Measurements from ENCODE around the gene TRPT1.

TRPT1 gene

DNA sequence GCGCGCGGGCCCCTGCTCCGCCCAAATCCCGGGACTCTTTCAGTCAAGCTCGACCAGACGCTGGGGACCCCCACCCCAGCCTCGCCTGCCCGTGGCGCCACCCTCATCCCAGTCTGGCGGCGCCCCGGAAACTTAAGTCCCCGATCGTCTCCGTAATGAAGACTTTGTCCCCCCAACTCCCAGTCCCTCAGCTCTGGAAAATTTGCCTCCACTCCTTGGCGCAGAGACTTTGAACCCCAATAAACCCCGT lies 25.7 kb upstream of the TRPT1 start:
- peak overlapping the region; percentile 35; the same call in 1 of the 2 replicates for H3K9ac ChIP-seq
- TF ChIP-seq, protein P1, sequence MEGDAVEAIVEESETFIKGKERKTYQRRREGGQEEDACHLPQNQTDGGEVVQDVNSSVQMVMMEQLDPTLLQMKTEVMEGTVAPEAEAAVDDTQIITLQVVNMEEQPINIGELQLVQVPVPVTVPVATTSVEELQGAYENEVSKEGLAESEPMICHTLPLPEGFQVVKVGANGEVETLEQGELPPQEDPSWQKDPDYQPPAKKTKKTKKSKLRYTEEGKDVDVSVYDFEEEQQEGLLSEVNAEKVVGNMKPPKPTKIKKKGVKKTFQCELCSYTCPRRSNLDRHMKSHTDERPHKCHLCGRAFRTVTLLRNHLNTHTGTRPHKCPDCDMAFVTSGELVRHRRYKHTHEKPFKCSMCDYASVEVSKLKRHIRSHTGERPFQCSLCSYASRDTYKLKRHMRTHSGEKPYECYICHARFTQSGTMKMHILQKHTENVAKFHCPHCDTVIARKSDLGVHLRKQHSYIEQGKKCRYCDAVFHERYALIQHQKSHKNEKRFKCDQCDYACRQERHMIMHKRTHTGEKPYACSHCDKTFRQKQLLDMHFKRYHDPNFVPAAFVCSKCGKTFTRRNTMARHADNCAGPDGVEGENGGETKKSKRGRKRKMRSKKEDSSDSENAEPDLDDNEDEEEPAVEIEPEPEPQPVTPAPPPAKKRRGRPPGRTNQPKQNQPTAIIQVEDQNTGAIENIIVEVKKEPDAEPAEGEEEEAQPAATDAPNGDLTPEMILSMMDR (conservative IDR thresholded peaks at IDR 0.05; ENCODE audit: low read depth, low read length), result no peak
- no peaks in the 10 kb centered on the region for H3K79me2 ChIP-seq (ENCODE audit: insufficient read depth, low read depth)
- H4K20me1 ChIP-seq (ENCODE audit: insufficient read depth), result no peaks in the 10 kb centered on the region
- peaks cover 6% of the 10 kb centered on the region for H3K4me1 ChIP-seq (ENCODE audit: low read depth, poor library complexity, severe bottlenecking)
- H3K36me3 ChIP-seq (ENCODE audit: insufficient read depth), result no peaks in the 10 kb centered on the region
- H3K27ac ChIP-seq, result no peak overlapping the region
- peak overlapping the region; percentile 85 for H2AFZ ChIP-seq (ENCODE audit: low read depth)
- H3K27me3 ChIP-seq (ENCODE audit: insufficient read depth, low read depth), result no peaks in the 10 kb centered on the region
- H3K4me3 ChIP-seq (IDR thresholded peaks at IDR 0.05; ENCODE audit: insufficient read depth, low read depth, low read length), result no peak overlapping the region
- H3K4me2 ChIP-seq, result peak overlapping the region; percentile 72

DNA sequence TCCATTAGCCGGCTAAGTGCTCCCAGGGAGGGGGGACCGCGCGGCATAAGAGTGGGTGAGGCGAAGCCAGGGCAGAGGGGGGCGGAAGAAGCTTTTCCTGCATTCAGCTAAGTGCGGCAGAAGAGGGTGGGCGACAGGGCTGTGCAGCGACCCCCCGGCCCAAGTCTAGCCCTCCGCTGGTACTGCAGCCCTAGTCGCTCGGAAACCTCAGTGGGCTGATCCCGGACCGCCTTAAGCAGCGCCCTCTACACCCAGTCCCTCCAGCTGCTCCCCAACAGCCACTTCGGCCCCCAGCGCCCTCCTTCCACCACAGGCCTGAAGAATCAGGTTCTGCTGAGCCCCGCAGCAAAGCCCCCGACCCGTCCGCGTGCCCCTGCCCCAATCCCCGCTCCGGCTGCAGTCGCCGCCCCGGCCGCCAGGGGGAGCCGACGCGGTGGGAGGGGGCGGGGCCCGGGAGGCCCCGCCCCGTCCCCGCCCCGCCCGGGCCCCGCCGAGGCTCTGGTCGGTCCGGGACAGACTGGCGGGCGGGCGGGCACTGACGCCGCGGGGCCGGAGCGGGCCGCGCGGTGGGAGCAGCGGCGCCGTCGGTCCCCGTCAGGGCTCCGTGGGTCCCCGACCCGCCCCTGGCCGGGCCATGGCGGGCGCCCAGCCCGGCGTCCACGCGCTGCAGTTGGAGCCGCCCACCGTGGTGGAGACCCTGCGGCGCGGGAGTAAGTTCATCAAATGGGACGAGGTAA lies 25.2 kb upstream of the TRPT1 start, which contains the start of gene PLCB3:
TSS of gene PLCB3 (plus strand) at position 515 of the 737 bp plus-strand sequence. CDS start at position 635, 120 bp downstream.
- H3K4me2 ChIP-seq, result peak within 1 kb of the TSS; percentile 72

DNA sequence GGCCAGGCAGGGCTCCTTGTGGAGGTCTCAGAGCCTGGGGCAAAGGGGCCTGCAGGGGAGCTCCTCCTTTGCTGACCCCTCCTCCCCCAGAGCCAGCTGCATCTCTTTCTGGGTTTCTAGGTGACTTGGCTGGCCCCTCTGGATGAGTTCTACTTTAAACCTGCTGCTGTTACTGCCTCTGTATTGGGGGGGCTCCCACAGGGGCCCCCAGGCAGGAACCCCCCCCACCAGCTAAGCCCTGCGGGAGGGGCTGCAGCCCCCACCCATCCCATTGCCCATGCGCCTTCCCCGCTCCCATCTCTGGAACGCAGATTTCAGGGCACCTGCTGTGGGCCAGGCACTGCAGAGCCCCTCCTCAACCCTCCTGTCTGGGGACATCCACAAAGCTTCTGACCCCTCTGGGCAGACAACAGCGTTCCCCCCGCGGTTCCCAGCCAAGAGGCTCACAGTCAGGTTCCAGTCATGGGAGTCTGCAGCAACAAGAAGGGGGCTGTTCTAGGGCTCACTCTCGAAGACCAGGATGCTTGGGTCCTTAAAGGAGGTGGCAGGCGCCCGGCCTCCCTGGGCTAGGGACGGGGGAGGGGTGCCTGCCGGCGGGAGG lies 24.5 kb upstream of the TRPT1 start:
- Histone ChIP-seq H3K9ac (no peak overlapping the region), H3K4me3 (IDR thresholded peaks at IDR 0.05; ENCODE audit: insufficient read depth, low read depth, low read length) (no peak overlapping the region), H3K36me3 (ENCODE audit: insufficient read depth) (no peaks in the 10 kb centered on the region), H3K27ac (no peak overlapping the region), H2AFZ (ENCODE audit: low read depth) (peak overlapping the region; percentile 82; the same call in 1 of the 2 replicates), H3K27me3 (ENCODE audit: insufficient read depth, low read depth) (no peaks in the 10 kb centered on the region), H3K4me2 (0 out of 2 replicates have a peak overlapping the region, but pooled peaks have one; percentile 22), H3K79me2 (ENCODE audit: insufficient read depth, low read depth) (peaks cover 7% of the 10 kb centered on the region), H4K20me1 (ENCODE audit: insufficient read depth) (no peaks in the 10 kb centered on the region), H3K4me1 (ENCODE audit: low read depth, poor library complexity, severe bottlenecking) (peaks cover 6% of the 10 kb centered on the region)
- TF ChIP-seq, protein P1 (conservative IDR thresholded peaks at IDR 0.05; ENCODE audit: low read depth, low read length), result no peak

More for the DNA sequence above, 25.2 kb upstream of the TRPT1 start, which contains the start of gene PLCB3:
- TF ChIP-seq, protein P1 (conservative IDR thresholded peaks at IDR 0.05; ENCODE audit: low read depth, low read length), result peak; percentile 68
- Histone ChIP-seq H3K27me3 (ENCODE audit: insufficient read depth, low read depth) (no peaks in the 10 kb centered on the region), H3K9ac (peak within 1 kb of the TSS; percentile 35; the same call in 1 of the 2 replicates), H3K27ac (no peak within 1 kb of the TSS), H3K4me3 (IDR thresholded peaks at IDR 0.05; ENCODE audit: insufficient read depth, low read depth, low read length) (no peak within 1 kb of the TSS), H4K20me1 (ENCODE audit: insufficient read depth) (no peaks in the 10 kb centered on the region), H2AFZ (ENCODE audit: low read depth) (peak within 1 kb of the TSS; percentile 85), H3K4me1 (ENCODE audit: low read depth, poor library complexity, severe bottlenecking) (peaks cover 6% of the 10 kb centered on the region), H3K36me3 (ENCODE audit: insufficient read depth) (no peaks in the 10 kb centered on the region), H3K79me2 (ENCODE audit: insufficient read depth, low read depth) (peaks cover under 1% of the 10 kb centered on the region)

DNA sequence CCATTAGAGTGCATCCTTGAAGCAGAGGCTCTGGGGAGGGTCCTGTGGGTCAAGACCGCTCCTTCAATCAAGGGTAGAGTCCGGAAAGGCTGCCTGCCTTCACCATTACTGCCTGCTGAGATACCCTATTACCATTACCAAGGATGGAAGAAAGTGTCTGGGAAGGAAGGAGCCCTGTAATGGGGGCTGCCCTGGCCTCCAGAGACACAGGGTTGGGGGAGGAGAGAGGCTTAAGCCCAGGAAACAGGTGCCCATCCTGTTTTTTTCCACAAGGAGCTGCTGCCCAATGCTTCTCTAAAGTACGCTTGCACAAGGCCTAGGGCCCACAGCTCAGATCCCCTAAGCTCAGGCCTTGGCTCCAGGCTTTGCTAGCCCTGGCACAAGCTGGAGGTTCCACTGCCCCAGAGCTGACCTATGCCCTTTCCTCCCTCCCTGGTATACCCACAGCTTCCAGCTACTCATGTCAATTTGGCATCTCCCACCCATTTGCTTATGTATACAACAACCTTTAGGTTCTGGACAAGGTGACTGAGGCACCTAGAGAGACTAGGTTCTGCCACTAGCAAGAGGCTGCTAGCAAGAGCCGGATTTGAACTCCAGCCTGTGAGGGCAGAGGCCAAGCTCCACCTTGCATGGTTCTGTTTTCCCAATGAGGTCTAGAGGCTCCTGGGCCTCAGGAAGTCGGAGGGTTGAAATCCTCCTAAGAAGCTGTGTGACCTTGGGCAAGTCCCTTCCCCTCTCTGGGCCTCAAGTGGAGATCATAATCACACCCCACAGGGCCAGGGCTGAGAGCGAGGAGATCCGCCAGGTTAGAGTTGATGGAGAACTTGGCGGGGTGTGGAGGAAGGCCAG lies 23.8 kb upstream of the TRPT1 start:
- H3K36me3 ChIP-seq (ENCODE audit: insufficient read depth), result no peaks in the 10 kb centered on the region
- H3K4me1 ChIP-seq (ENCODE audit: low read depth, poor library complexity, severe bottlenecking), result peaks cover 9% of the 10 kb centered on the region
- peaks cover 15% of the 10 kb centered on the region for H3K79me2 ChIP-seq (ENCODE audit: insufficient read depth, low read depth)
- no peaks in the 10 kb centered on the region for H3K27me3 ChIP-seq (ENCODE audit: insufficient read depth, low read depth)
- no peak overlapping the region for H3K9ac ChIP-seq
- no peak overlapping the region for H3K4me2 ChIP-seq
- H4K20me1 ChIP-seq (ENCODE audit: insufficient read depth), result no peaks in the 10 kb centered on the region
- H3K27ac ChIP-seq, result no peak overlapping the region
- no peak overlapping the region for H2AFZ ChIP-seq (ENCODE audit: low read depth)
- TF ChIP-seq, protein P1 (conservative IDR thresholded peaks at IDR 0.05; ENCODE audit: low read depth, low read length), result no peak
- no peak overlapping the region for H3K4me3 ChIP-seq (IDR thresholded peaks at IDR 0.05; ENCODE audit: insufficient read depth, low read depth, low read length)
